HG03571 (cell line): ENCODE data around the gene KIAA1958.
A peak's percentile ranks its signal among the peaks of the same experiment; 100 is the strongest.

Experiments
- ATAC-seq: cut with Tn5 transposase; IDR thresholded peaks from one replicate; pipeline ENCODE4 v1.9.1; 2021; ENCODE audit not compliant: unreplicated experiment

The KIAA1958 gene

GRCh38 chr9:112717661-112718331 is 231.2 kb downstream of the KIAA1958 start, which contains the start of gene INIP:
Gene INIP (minus strand): TSS chr9:112718117. CDS start chr9:112716485, 1,632 bp downstream.
- ATAC-seq, result peak; percentile 91
